NCI-H1930 (cell line): ENCODE measurements around the gene PHF20.
"Not testable (repeated sequence)": the region's sequence is repeated elsewhere in the genome, so short reads cannot be mapped to it uniquely, and the experiment has no call there.

Source experiments
- DNase-seq, 2 experiments: peaks; one replicate each; lab custom pipeline; 2025; lab: John Stamatoyannopoulos, UW

Gene PHF20

GRCh38 chr20:35771689-35772562 lies at the start of gene PHF20:
Gene PHF20 (plus strand): TSS chr20:35772015. CDS start chr20:35801523, 29,508 bp downstream.
- DNase-seq, result peak; percentile 98 to 99

GRCh38 chr20:35723275-35723639 lies 48.6 kb upstream of the PHF20 start:
- not testable (repeated sequence) for DNase-seq

GRCh38 chr20:35723652-35724320 lies 48.0 kb upstream of the PHF20 start:
- DNase-seq, result not testable (repeated sequence)

GRCh38 chr20:35724321-35725230 lies 47.2 kb upstream of the PHF20 start:
- no peak for DNase-seq

- no peak for DNase-seq
These were observed 44.7 kb upstream of the PHF20 start for GRCh38 chr20:35726842-35727711.

- no peak for DNase-seq
These were observed 42.5 kb upstream of the PHF20 start for GRCh38 chr20:35729283-35729807.

GRCh38 chr20:35729836-35730582 lies 41.8 kb upstream of the PHF20 start:
- no peak for DNase-seq

GRCh38 chr20:35730583-35731468 lies 41.0 kb upstream of the PHF20 start:
- no peak for DNase-seq

- DNase-seq, result no peak
These were observed 40.4 kb upstream of the PHF20 start for GRCh38 chr20:35731469-35731788.

GRCh38 chr20:35731862-35732643 lies 39.8 kb upstream of the PHF20 start:
- DNase-seq, result no peak

GRCh38 chr20:35732644-35732982 lies 39.2 kb upstream of the PHF20 start:
- no peak for DNase-seq

GRCh38 chr20:35734374-35734773 lies 37.4 kb upstream of the PHF20 start:
- no peak for DNase-seq

- no peak for DNase-seq
These were observed 36.8 kb upstream of the PHF20 start for GRCh38 chr20:35734777-35735649.

- DNase-seq, result no peak
These were observed 35.9 kb upstream of the PHF20 start for GRCh38 chr20:35735826-35736470.

- DNase-seq, result no peak
These were observed 33.9 kb upstream of the PHF20 start for GRCh38 chr20:35737865-35738333.

- DNase-seq, result no peak
These were observed 33.2 kb upstream of the PHF20 start for GRCh38 chr20:35738410-35739179.
